Measurements from ENCODE around the gene FBXW4.
"Not testable (repeated sequence)": the region's sequence is repeated elsewhere in the genome, so short reads cannot be mapped to it uniquely, and the experiment has no call there.

The FBXW4 gene

GRCh38 chr10:101655570-101655969 is 39.4 kb downstream of the FBXW4 start:
- no peak for DNase-seq (ENCODE audit: low read depth, low spot score)

GRCh38 chr10:101653536-101653935 is 41.4 kb downstream of the FBXW4 start:
- DNase-seq (ENCODE audit: low read depth, low spot score): no peak

GRCh38 chr10:101651336-101651735 is 43.6 kb downstream of the FBXW4 start:
- no peak for DNase-seq (ENCODE audit: low read depth, low spot score)

- DNase-seq (ENCODE audit: low read depth, low spot score): no peak
Observed at GRCh38 chr10:101650863-101651262, 44.1 kb downstream of the FBXW4 start.

- no peak for DNase-seq (ENCODE audit: low read depth, low spot score)
Observed at GRCh38 chr10:101649525-101650085, 45.4 kb downstream of the FBXW4 start.

GRCh38 chr10:101647255-101647654 is 47.7 kb downstream of the FBXW4 start:
- DNase-seq (ENCODE audit: low read depth, low spot score): no peak

- DNase-seq (ENCODE audit: low read depth, low spot score): no peak
Observed at GRCh38 chr10:101646364-101646763, 48.6 kb downstream of the FBXW4 start.

- no peak for DNase-seq (ENCODE audit: low read depth, low spot score)
Observed at GRCh38 chr10:101645659-101646058, 49.3 kb downstream of the FBXW4 start.

GRCh38 chr10:101644002-101644401 is 51.0 kb downstream of the FBXW4 start:
- peak; percentile 91 for DNase-seq (ENCODE audit: low read depth, low spot score)

- DNase-seq (ENCODE audit: low read depth, low spot score): no peak
Observed at GRCh38 chr10:101643546-101643945, 51.4 kb downstream of the FBXW4 start.

GRCh38 chr10:101639141-101639900 is 55.6 kb downstream of the FBXW4 start:
- DNase-seq (ENCODE audit: low read depth, low spot score): no peak

- not testable (repeated sequence) for DNase-seq (ENCODE audit: low read depth, low spot score)
Observed at GRCh38 chr10:101633510-101633909, 61.5 kb downstream of the FBXW4 start.

GRCh38 chr10:101631821-101632475 is 63.0 kb downstream of the FBXW4 start:
- DNase-seq (ENCODE audit: low read depth, low spot score): no peak

- DNase-seq (ENCODE audit: low read depth, low spot score): no peak
Observed at GRCh38 chr10:101630633-101630920, 64.4 kb downstream of the FBXW4 start.

GRCh38 chr10:101629837-101630632 is 64.9 kb downstream of the FBXW4 start:
- DNase-seq (ENCODE audit: low read depth, low spot score): no peak

GRCh38 chr10:101625821-101626412 is 69.1 kb downstream of the FBXW4 start:
- no peak for DNase-seq (ENCODE audit: low read depth, low spot score)

- DNase-seq (ENCODE audit: low read depth, low spot score): no peak
Observed at GRCh38 chr10:101624526-101625102, 70.4 kb downstream of the FBXW4 start.

GRCh38 chr10:101623528-101623927 is 71.4 kb downstream of the FBXW4 start:
- no peak for DNase-seq (ENCODE audit: low read depth, low spot score)

- DNase-seq (ENCODE audit: low read depth, low spot score): no peak
Observed at GRCh38 chr10:101619983-101620382, 75.0 kb downstream of the FBXW4 start.

GRCh38 chr10:101618871-101619270 is 76.1 kb downstream of the FBXW4 start:
- DNase-seq (ENCODE audit: low read depth, low spot score): no peak

- no peak for DNase-seq (ENCODE audit: low read depth, low spot score)
Observed at GRCh38 chr10:101617824-101618568, 77.0 kb downstream of the FBXW4 start.

Data from iPS DF 19.7 (cell line).